Bronchial epithelial cell (primary cell): ENCODE data around the gene WDFY2. TPM values are rescaled to one million over a fixed set of nuclear protein-coding genes. Genes with fewer than 3 reads are reported as not detected.
A peak's percentile ranks its signal among the peaks of the same experiment; 100 is the strongest.

Experiments
- DNase-seq: peaks from one replicate; pipeline ENCODE4 v3.0.0-alpha.2; 2010; ENCODE audit warnings: low read depth
- FAIRE-seq: peaks from 2 replicates; lab custom pipeline; 2011; peaks lifted over from hg19 to GRCh38; lab: Jason Lieb, UNC
- H3K27me3 ChIP-seq: 2 replicates; pipeline ENCODE4 v1.5.1; 2011; ENCODE audit warnings: low read length; ENCODE audit not compliant: control insufficient read depth, insufficient read depth
- H3K36me3 ChIP-seq: 2 replicates; pipeline ENCODE4 v1.5.1; 2011; ENCODE audit warnings: low read length; ENCODE audit not compliant: control insufficient read depth, insufficient read depth
- H3K4me3 ChIP-seq: 2 replicates; pipeline ENCODE4 v1.5.1; 2011; ENCODE audit warnings: mild to moderate bottlenecking, low read depth, low read length, control low read depth
- CTCF ChIP-seq: IDR thresholded peaks from 2 replicates; pipeline ENCODE4 v1.5.1; 2011; ENCODE audit warnings: mild to moderate bottlenecking, moderate library complexity, low read length, control low read depth, inconsistent platforms; ENCODE audit not compliant: insufficient read depth, severe bottlenecking
- total RNA-seq: library from RNA; depleted of rRNA; stranded (reverse); fragments of >200 nt; gene quantifications from 2 replicates; pipeline ENCODE4 v1.2.1, GENCODE V29; 2014

WDFY2 gene
- total RNA-seq, 1 donor from 2014 or later: 11.3 TPM

DNA sequence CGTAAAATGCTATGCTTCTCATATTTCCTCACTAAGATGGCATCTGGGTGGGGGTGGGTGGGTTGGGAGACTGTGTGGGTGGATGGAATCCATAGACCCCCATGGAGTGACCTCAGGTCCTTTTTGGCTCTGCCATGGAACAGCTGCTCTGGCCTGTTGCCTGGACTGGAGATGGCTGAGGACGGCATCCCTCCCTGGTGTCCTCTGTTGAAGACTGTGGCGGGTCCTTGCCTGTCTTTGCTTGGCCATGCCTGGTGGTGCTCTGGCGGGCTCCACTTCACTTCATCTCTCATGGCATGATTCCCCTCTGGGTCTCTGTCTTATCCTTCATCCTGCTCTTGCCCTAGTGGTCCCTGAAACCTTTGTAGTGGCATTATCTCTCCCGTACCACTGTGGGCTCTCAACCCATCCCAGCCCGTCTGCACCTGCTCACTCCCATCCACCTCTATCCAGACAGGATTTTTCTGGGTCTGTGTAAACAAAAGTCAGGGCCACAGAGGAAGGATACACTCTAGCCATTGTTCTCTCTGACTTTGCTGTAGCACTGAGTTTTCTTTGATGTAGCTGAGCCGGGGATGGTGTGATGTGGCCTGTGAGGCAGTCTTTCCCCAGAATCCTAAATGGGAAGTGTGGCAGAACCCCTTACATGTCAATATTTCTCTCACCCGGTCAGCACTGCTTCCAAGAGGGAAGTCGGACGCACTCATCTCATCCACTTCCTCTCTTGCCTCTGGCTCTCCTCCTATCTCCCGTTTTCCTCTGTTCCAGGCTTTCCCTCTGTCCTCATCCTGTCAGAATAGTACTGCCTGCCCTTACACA, 36.1 kb downstream of the WDFY2 start:
- FAIRE-seq: peak; percentile 43

GRCh38 chr13:51621602-51622001, 37.3 kb downstream of the WDFY2 start:
- H3K27me3 ChIP-seq: no peaks in the 10 kb centered on the region
- TF ChIP-seq CTCF: no peak
- no peak overlapping the region for H3K4me3 ChIP-seq
- FAIRE-seq (no peak), DNase-seq (no peak)
- H3K36me3 ChIP-seq: no peaks in the 10 kb centered on the region

More for the DNA sequence above, 36.1 kb downstream of the WDFY2 start:
- DNase-seq: no peak
- Histone ChIP-seq H3K36me3 (no peaks in the 10 kb centered on the region), H3K27me3 (no peaks in the 10 kb centered on the region), H3K4me3 (no peak overlapping the region)
- TF ChIP-seq CTCF: no peak

DNA sequence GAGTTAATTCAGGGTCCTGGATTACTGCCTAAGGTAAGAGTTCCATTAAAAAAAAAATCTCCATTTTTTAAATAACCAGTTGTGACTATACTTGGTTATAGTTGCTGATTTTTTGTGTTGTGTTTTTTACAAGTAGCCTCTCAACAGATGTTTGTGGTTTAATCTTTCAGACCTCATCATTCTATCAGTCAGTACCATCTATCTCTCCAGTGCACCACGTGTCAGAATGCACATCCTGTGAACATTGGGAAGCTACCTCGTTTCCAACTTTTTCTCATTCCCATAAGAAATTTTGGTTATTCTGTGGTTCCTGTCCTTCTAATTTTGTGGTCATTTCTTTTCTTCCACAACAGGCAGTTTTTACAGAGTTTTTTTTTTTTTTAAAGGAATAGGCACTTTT, 39.2 kb downstream of the WDFY2 start:
- no peak for TF ChIP-seq CTCF
- FAIRE-seq (no peak), DNase-seq (no peak)
- H3K27me3 ChIP-seq: no peaks in the 10 kb centered on the region
- H3K4me3 ChIP-seq: no peak overlapping the region
- no peaks in the 10 kb centered on the region for H3K36me3 ChIP-seq

- FAIRE-seq (no peak), DNase-seq (no peak)
- no peak for TF ChIP-seq CTCF
- Histone ChIP-seq H3K36me3 (no peaks in the 10 kb centered on the region), H3K27me3 (no peaks in the 10 kb centered on the region), H3K4me3 (no peak overlapping the region)
These were observed 39.9 kb downstream of the WDFY2 start for GRCh38 chr13:51624207-51624606.

- TF ChIP-seq CTCF: no peak
- FAIRE-seq (no peak), DNase-seq (no peak)
- H3K4me3 ChIP-seq: no peak overlapping the region
- no peaks in the 10 kb centered on the region for H3K27me3 ChIP-seq
- H3K36me3 ChIP-seq: no peaks in the 10 kb centered on the region
These were observed 40.6 kb downstream of the WDFY2 start for GRCh38 chr13:51624695-51625345.
